DOHH2 (cell line): ENCODE measurements around the gene TXNDC17.
A peak's percentile ranks its signal among the peaks of the same experiment; 100 is the strongest.
"Not testable (repeated sequence)": the region's sequence is repeated elsewhere in the genome, so short reads cannot be mapped to it uniquely, and the experiment has no call there.

Source experiments
- H3F3A ChIP-seq: fragments of 200-600 bp; sonication (generic), shearing (Covaris generic); 2 replicates; pipeline ENCODE4 v1.6.0; 2016; ENCODE audit warnings: antibody characterized with exemption, mild to moderate bottlenecking; ENCODE audit not compliant: control insufficient read depth, insufficient read depth
- H3K27ac ChIP-seq: fragments of 200-600 bp; sonication (generic); 2 replicates; pipeline ENCODE4 v1.5.1; 2014; ENCODE audit warnings: low read depth, mild to moderate bottlenecking, low read length, moderate library complexity
- H3K27me3 ChIP-seq: fragments of 200-600 bp; sonication (generic); 2 replicates; pipeline ENCODE4 v1.6.1; 2014; ENCODE audit warnings: mild to moderate bottlenecking, low read length, mixed read lengths; ENCODE audit not compliant: control insufficient read depth
- H3K36me3 ChIP-seq: fragments of 200-600 bp; sonication (generic); 2 replicates; pipeline ENCODE4 v1.6.1; 2014; ENCODE audit warnings: mild to moderate bottlenecking, low read length, moderate library complexity, mixed read lengths; ENCODE audit not compliant: control insufficient read depth
- H3K4me1 ChIP-seq: fragments of 200-600 bp; sonication (generic); 2 replicates; pipeline ENCODE4 v1.6.1; 2014; ENCODE audit warnings: mild to moderate bottlenecking, low read length, mixed read lengths; ENCODE audit not compliant: control insufficient read depth
- H3K4me2 ChIP-seq: fragments of 200-600 bp; sonication (generic); 2 replicates; pipeline ENCODE4 v1.6.0; 2014; ENCODE audit warnings: mild to moderate bottlenecking, low read length, moderate library complexity
- H3K4me3 ChIP-seq: fragments of 200-600 bp; sonication (generic); 2 replicates; pipeline ENCODE4 v1.5.1; 2014; ENCODE audit warnings: mild to moderate bottlenecking, low read length, mixed read lengths
- H3K79me2 ChIP-seq: fragments of 200-600 bp; sonication (generic); 2 replicates; pipeline ENCODE4 v1.6.1; 2014; ENCODE audit warnings: mild to moderate bottlenecking, low read length, mixed read lengths; ENCODE audit not compliant: control insufficient read depth
- H3K9me2 ChIP-seq: fragments of 200-600 bp; sonication (generic); replicated peaks from 2 replicates; pipeline ENCODE4 v1.6.1; 2014; ENCODE audit warnings: mild to moderate bottlenecking, low read length, mixed read lengths; ENCODE audit not compliant: control insufficient read depth
- H3K9me3 ChIP-seq: fragments of 200-600 bp; sonication (generic); 2 replicates; pipeline ENCODE4 v1.6.1; 2014; ENCODE audit warnings: antibody characterized with exemption, low read length, mixed read lengths; ENCODE audit not compliant: control insufficient read depth, insufficient read depth
- H4K20me1 ChIP-seq: fragments of 200-600 bp; sonication (generic); 2 replicates; pipeline ENCODE4 v1.6.0; 2014; ENCODE audit warnings: low read depth, mild to moderate bottlenecking, antibody characterized with exemption, low read length, moderate library complexity; ENCODE audit not compliant: control insufficient read depth, insufficient read depth
- EZH2phosphoT487 ChIP-seq: fragments of 200-600 bp; sonication (generic); IDR thresholded peaks from 2 replicates; pipeline ENCODE4 v1.6.1; 2017; ENCODE audit warnings: borderline replicate concordance, mild to moderate bottlenecking, antibody characterized with exemption, low read length, moderate library complexity, mixed read lengths
- TF ChIP-seq, protein P1 (sequence below): fragments of 200-600 bp; sonication (generic); IDR thresholded peaks from one replicate; pipeline ENCODE4 v1.5.1; 2014; ENCODE audit warnings: antibody characterized with exemption, mild to moderate bottlenecking, low read depth, low read length; ENCODE audit not compliant: poor library complexity, severe bottlenecking

The TXNDC17 gene

GRCh38 chr17:6651354-6651918, 10.6 kb downstream of the TXNDC17 start, which contains the start of the genes C17orf100 and MED31:
TSS of gene C17orf100 (plus strand) at chr17:6651762. CDS start at chr17:6651914, 152 bp downstream.
TSS of gene MED31 (minus strand) at chr17:6651605. CDS start at chr17:6651528, 77 bp downstream.
- peaks cover 7% of the 10 kb centered on the region; the same call in 1 of the 2 replicates for H4K20me1 ChIP-seq
- peaks cover 56% of the 10 kb centered on the region for H3K79me2 ChIP-seq
- TF ChIP-seq, protein P1, sequence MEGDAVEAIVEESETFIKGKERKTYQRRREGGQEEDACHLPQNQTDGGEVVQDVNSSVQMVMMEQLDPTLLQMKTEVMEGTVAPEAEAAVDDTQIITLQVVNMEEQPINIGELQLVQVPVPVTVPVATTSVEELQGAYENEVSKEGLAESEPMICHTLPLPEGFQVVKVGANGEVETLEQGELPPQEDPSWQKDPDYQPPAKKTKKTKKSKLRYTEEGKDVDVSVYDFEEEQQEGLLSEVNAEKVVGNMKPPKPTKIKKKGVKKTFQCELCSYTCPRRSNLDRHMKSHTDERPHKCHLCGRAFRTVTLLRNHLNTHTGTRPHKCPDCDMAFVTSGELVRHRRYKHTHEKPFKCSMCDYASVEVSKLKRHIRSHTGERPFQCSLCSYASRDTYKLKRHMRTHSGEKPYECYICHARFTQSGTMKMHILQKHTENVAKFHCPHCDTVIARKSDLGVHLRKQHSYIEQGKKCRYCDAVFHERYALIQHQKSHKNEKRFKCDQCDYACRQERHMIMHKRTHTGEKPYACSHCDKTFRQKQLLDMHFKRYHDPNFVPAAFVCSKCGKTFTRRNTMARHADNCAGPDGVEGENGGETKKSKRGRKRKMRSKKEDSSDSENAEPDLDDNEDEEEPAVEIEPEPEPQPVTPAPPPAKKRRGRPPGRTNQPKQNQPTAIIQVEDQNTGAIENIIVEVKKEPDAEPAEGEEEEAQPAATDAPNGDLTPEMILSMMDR: no peak
- TF ChIP-seq EZH2phosphoT487: no peak
- H3K36me3 ChIP-seq: peaks cover 43% of the 10 kb centered on the region
- peak within 1 kb of the TSS; percentile 99 for H3K4me2 ChIP-seq
- peak within 1 kb of the TSS; percentile 95 for H3K27ac ChIP-seq
- H3K4me3 ChIP-seq: peak within 1 kb of the TSS; percentile 100
- peaks cover 5% of the 10 kb centered on the region; the same call in 1 of the 2 replicates for H3K27me3 ChIP-seq
- no peaks in the 10 kb centered on the region for H3K9me3 ChIP-seq
- no peaks in the 10 kb centered on the region for H3K9me2 ChIP-seq
- peaks cover 67% of the 10 kb centered on the region for H3K4me1 ChIP-seq
- peaks cover 17% of the 10 kb centered on the region for H3F3A ChIP-seq

DNA sequence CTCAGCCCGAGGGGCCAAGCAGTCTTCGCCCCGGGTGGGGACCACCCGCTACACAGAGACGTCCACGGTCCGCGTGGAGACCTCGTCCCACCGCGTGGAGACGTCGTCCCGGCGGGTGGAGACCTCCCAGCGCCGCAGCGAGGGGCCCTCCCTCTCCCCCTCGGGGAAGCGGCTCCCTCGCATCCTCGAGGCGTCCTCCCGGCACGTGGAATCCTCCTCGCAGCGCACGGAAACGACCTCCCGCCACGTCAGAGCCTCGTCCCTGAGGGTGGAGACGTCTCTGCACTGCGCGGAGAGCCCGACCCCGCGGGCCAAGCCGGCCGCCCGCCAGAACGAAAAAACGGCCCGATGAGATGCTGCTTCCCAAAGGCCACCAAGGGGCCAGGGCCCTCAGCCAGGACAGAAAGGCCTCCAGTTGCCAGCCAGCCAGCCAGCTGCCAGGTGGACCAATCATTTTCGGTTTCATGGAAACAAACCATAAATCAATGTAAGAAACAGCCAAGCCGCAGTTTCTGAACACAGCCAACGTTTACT, 11.1 kb downstream of the TXNDC17 start:
- H3K27ac ChIP-seq: no peak overlapping the region
- H3K4me1 ChIP-seq: peaks cover 67% of the 10 kb centered on the region
- peaks cover 7% of the 10 kb centered on the region; the same call in 1 of the 2 replicates for H4K20me1 ChIP-seq

DNA sequence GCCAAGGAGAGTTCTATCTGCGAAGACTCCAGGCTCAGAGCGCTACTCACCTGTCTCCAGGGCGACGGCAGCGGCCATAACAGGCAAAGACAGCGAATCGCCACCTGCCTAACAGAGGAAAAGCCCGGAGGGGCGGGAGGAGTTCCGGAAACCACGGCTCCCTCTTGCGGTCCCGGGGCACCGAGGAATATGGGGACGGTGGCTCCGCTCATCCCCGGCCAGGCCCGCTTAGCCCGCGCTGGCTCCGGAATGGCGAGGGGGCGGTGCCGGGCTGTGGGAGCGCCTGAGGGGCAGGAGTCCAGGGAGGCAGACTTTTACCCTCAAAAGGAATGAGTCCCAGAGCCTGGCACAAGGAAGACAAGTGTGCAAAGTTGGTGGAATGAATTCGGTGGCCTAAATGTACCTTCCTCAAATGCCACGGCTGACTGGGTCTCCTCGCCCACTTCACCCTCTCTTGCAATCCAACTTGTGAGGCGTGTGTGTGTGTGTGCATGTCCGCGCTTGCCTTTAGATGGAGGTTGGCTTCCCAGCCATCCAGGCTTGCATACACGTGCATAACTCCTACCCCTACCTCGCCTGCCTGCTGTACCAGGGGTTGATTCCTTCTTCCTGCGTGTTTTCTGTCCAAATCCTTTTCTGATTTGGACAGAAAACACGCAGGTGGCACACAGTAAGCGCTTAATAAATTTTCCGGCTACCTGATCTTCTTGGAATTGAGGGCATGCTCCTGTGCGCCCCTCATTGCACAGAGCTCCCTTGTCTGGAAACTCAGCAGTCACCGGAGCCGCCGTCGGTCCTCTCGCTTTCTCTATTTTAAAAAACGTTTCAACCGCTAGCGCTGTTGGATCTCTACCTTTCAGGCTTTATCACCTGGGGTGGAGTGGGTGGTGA, 14.2 kb downstream of the TXNDC17 start:
- H3K79me2 ChIP-seq: peaks cover 27% of the 10 kb centered on the region
- no peaks in the 10 kb centered on the region for H3K9me3 ChIP-seq
- peak overlapping the region; percentile 99 for H3K4me2 ChIP-seq
- no peaks in the 10 kb centered on the region for H3K9me2 ChIP-seq
- peaks cover 7% of the 10 kb centered on the region for H3K36me3 ChIP-seq
- peaks cover 17% of the 10 kb centered on the region for H3F3A ChIP-seq
- no peak overlapping the region for H3K27ac ChIP-seq
- TF ChIP-seq, protein P1: no peak
- no peak for TF ChIP-seq EZH2phosphoT487
- H3K4me3 ChIP-seq: peak overlapping the region; percentile 79
- H3K27me3 ChIP-seq: peaks cover 5% of the 10 kb centered on the region; the same call in 1 of the 2 replicates
- peaks cover under 1% of the 10 kb centered on the region; the same call in 1 of the 2 replicates for H4K20me1 ChIP-seq
- H3K4me1 ChIP-seq: peaks cover 60% of the 10 kb centered on the region

More for the DNA sequence above, 11.1 kb downstream of the TXNDC17 start:
- Histone ChIP-seq H3K36me3 (peaks cover 38% of the 10 kb centered on the region), H3K4me2 (peak overlapping the region; percentile 99), H3K4me3 (peak overlapping the region; percentile 100), H3F3A (peaks cover 17% of the 10 kb centered on the region), H3K9me3 (no peaks in the 10 kb centered on the region), H3K79me2 (peaks cover 50% of the 10 kb centered on the region), H3K9me2 (no peaks in the 10 kb centered on the region), H3K27me3 (peaks cover 5% of the 10 kb centered on the region; the same call in 1 of the 2 replicates)
- TF ChIP-seq, protein P1: no peak
- TF ChIP-seq EZH2phosphoT487: no peak

- not testable (repeated sequence) for H4K20me1 ChIP-seq, H3K27ac ChIP-seq, H3K27me3 ChIP-seq, H3K36me3 ChIP-seq, H3K9me2 ChIP-seq, H3K9me3 ChIP-seq
- Histone ChIP-seq H3K79me2 (peaks cover 20% of the 10 kb centered on the region), H3K4me2 (peak overlapping the region; percentile 99), H3K4me3 (peak overlapping the region; percentile 79), H3F3A (peaks cover 15% of the 10 kb centered on the region), H3K4me1 (peaks cover 63% of the 10 kb centered on the region)
These were observed 15.0 kb downstream of the TXNDC17 start for GRCh38 chr17:6655732-6656361.
